NB4 (cell line): Measurements from ENCODE around the gene MAPK14.
"Not testable (repeated sequence)": the region's sequence is repeated elsewhere in the genome, so short reads cannot be mapped to it uniquely, and the experiment has no call there.

Experiments used
- DNase-seq: peaks from one replicate; pipeline ENCODE4 v3.0.0; 2010; ENCODE audit warnings: low read depth
- H3K4me3 ChIP-seq: one replicate; pipeline ENCODE4 v1.5.1; 2011; ENCODE audit warnings: mild to moderate bottlenecking, low read depth, low read length, moderate library complexity
- MYC ChIP-seq: IDR thresholded peaks from 2 replicates; pipeline ENCODE4 v1.6.1; 2011; ENCODE audit warnings: low read depth, low read length
- POLR2A ChIP-seq: IDR thresholded peaks from 2 replicates; pipeline ENCODE4 v1.6.1; 2011; ENCODE audit warnings: mild to moderate bottlenecking; ENCODE audit not compliant: insufficient read length; ENCODE audit errors: extremely low read depth
- TF ChIP-seq, protein P1 (sequence below): IDR thresholded peaks from 2 replicates; pipeline ENCODE4 v1.6.1; 2011; ENCODE audit warnings: low read depth, low read length
- TF ChIP-seq, protein P2 (sequence below): IDR thresholded peaks from one replicate; pipeline ENCODE4 v1.5.1; 2012; ENCODE audit warnings: low read depth, low read length

MAPK14 gene

GRCh38 chr6:36025260-36025931 lies 2.2 kb upstream of the MAPK14 start:
- no peak for DNase-seq
- no peak overlapping the region for H3K4me3 ChIP-seq
- TF ChIP-seq, protein P1, sequence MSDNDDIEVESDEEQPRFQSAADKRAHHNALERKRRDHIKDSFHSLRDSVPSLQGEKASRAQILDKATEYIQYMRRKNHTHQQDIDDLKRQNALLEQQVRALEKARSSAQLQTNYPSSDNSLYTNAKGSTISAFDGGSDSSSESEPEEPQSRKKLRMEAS = no peak
- TF ChIP-seq, protein P2, sequence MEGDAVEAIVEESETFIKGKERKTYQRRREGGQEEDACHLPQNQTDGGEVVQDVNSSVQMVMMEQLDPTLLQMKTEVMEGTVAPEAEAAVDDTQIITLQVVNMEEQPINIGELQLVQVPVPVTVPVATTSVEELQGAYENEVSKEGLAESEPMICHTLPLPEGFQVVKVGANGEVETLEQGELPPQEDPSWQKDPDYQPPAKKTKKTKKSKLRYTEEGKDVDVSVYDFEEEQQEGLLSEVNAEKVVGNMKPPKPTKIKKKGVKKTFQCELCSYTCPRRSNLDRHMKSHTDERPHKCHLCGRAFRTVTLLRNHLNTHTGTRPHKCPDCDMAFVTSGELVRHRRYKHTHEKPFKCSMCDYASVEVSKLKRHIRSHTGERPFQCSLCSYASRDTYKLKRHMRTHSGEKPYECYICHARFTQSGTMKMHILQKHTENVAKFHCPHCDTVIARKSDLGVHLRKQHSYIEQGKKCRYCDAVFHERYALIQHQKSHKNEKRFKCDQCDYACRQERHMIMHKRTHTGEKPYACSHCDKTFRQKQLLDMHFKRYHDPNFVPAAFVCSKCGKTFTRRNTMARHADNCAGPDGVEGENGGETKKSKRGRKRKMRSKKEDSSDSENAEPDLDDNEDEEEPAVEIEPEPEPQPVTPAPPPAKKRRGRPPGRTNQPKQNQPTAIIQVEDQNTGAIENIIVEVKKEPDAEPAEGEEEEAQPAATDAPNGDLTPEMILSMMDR = no peak
- TF ChIP-seq POLR2A (no peak), MYC (no peak)

GRCh38 chr6:36025932-36026327 lies 1.7 kb upstream of the MAPK14 start:
- no peak for DNase-seq
- no peak overlapping the region for H3K4me3 ChIP-seq
- TF ChIP-seq MYC (no peak), POLR2A (no peak)
- TF ChIP-seq, protein P2 = no peak
- TF ChIP-seq, protein P1 = no peak

DNA sequence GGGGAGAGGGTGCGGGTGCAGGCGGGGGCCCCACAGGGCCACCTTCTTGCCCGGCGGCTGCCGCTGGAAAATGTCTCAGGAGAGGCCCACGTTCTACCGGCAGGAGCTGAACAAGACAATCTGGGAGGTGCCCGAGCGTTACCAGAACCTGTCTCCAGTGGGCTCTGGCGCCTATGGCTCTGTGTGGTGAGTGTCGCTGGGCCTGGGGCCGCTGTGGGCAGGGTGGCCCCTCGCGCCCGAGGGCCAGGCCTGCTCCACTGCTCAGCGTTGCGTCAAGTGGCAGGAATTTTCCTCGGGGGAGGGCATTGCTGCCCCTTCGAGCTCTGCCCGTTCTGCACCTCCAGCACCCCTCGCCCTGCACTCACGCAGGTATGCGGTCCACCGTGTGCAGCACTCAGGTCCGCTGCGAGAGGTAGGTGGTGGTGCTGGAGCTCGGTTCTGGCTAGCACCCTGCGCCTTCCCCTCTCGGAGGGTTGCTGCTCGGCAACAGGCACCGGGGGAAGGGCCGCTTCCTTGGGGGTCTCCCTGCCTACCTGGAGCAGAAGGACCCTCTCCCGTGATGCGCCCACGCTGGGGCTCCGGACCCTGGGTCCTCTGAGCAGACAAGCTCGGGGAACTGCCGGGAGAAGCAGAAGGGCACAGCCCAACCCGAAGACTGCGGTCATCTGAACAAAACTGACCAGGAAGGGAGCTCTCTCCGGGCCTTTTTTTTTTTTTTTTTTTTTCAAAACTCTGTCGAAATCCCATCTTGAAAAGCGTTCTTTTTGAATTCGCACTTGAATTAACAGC lies 674 bp downstream of the MAPK14 start:
- peak overlapping the region; percentile 86 for H3K4me3 ChIP-seq
- peak; percentile 60 for DNase-seq
- TF ChIP-seq, protein P1 = no peak
- TF ChIP-seq, protein P2 = no peak
- TF ChIP-seq MYC (no peak), POLR2A (no peak)

- DNase-seq = peak; percentile 91
- TF ChIP-seq POLR2A (peak; percentile 36), MYC (peak; percentile 47)
- TF ChIP-seq, protein P1 = 0 out of 2 replicates have a peak, but pooled peaks have one; percentile 4
- TF ChIP-seq, protein P2 = no peak
- peak overlapping the region; percentile 86 for H3K4me3 ChIP-seq
Observed at GRCh38 chr6:36028877-36029324, 1.3 kb downstream of the MAPK14 start.

GRCh38 chr6:36029464-36029863 lies 1.9 kb downstream of the MAPK14 start:
- TF ChIP-seq, protein P1 = 0 out of 2 replicates have a peak, but pooled peaks have one; percentile 11
- TF ChIP-seq POLR2A = no peak
- no peak for TF ChIP-seq MYC
- peak overlapping the region; percentile 86 for H3K4me3 ChIP-seq
- peak; percentile 83 for DNase-seq

DNA sequence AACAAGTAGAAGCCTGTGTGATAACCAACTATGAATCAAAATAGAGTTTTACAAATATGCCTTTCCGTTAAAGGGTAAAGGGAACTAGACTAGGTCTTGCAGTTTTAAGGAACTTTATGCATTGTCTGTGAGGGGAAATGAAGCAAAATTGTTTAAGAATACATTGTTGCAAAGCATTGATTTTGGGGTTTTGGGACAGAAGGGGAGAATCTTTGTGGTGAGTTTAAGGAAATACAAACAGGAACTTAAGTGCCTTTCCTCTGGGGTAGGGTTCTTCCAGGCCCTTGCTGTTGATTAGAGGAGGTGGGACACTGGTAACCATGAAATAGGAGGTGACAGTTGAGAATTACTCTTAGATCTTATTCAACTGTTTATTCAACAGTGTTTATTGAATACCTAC lies 4.7 kb downstream of the MAPK14 start:
- H3K4me3 ChIP-seq = peak overlapping the region; percentile 22
- DNase-seq = peak; percentile 78
- TF ChIP-seq POLR2A (no peak), MYC (no peak)
- TF ChIP-seq, protein P2 = no peak
- TF ChIP-seq, protein P1 = no peak

DNA sequence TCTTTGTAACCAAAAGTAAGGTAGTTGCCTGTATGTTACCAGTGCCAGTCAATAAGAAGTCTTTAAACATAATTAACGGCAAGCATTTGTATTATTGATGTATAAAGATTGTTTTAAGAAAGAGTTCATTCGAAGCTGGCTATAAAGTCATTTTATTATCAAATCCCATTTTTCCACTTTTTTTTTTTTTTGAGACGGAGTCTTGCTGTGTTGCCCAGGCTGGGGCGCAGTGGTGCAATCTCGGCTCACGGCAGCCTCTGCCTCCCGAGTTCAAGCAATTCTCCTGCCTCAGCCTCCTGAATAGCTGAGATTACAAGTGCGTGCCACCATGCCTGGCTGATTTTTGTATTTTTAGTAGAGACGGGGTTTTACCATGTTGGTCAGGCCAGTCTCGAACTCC lies 5.5 kb downstream of the MAPK14 start:
- not testable (repeated sequence) for H3K4me3 ChIP-seq, DNase-seq
